Measurements from ENCODE around the gene DNAJB8.

Gene DNAJB8

DNA sequence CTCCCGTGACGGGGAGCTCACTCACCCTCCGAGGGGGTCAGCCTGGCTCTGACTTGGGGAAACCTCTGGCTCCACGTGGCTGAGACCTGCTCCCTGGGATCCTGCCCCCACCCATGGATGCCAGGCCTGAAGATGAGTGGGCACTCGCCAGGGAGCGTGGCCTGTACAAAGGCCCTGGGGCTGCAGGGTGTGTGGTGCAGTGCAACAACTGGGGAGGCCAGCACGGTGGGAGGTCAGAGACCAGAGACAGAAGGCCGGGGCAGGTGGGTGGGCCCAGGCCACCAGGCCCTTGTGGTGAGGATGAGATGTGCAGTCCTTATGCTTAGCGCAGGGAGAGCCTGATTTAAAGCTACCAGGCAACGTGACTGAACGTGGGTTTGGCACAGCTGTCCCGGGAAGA lies 5.0 kb downstream of the DNAJB8 start:
- TF ChIP-seq FOXK2 (IDR thresholded peaks at IDR 0.05) (no peak), FOXA1 (IDR thresholded peaks at IDR 0.05) (no peak), CTBP1 (IDR thresholded peaks at IDR 0.05; ENCODE audit: borderline replicate concordance) (no peak), FOXM1 (IDR thresholded peaks at IDR 0.05; ENCODE audit: borderline replicate concordance) (no peak), SP1 (IDR thresholded peaks at IDR 0.05) (no peak), ZNF384 (IDR thresholded peaks at IDR 0.05) (no peak), ARNT (IDR thresholded peaks at IDR 0.05) (no peak), LEF1 (IDR thresholded peaks at IDR 0.05; ENCODE audit: borderline replicate concordance) (no peak), SUZ12 (IDR thresholded peaks at IDR 0.05) (no peak), NFRKB (IDR thresholded peaks at IDR 0.05) (no peak), TARDBP (IDR thresholded peaks at IDR 0.05) (no peak)
- CTCF ChIA-PET = interaction anchor here (1.1 kb wide), 1 partner anchor 24 kb away, joined by 3 read pairs; no protein-coding TSS in a partner anchor
- POLR2A ChIA-PET = interaction anchor here (1.4 kb wide), 1 partner anchor 14 kb away, joined by 4 read pairs; no protein-coding TSS in a partner anchor
- no peak for DNase-seq (ENCODE audit: extremely low spot score)

DNA sequence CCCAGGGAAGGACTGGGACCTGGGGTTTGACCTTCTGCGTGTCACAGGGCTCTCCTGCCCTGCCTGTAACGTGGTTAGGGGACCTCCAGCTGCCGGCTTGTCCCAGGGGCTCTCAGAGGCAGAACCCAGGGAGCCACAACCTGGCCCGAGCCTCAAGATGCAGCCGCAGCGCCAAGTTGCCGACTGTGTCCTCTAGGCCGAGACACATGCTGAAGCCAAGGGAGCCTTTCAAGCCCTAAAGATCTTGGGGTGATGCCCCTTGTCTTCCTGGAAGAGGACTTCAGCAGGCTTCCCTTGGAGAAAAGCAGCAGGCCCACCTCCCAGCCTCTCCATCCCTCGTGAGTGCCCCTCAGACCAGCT lies 7.2 kb downstream of the DNAJB8 start:
- CTCF ChIA-PET = no interaction called here

DNA sequence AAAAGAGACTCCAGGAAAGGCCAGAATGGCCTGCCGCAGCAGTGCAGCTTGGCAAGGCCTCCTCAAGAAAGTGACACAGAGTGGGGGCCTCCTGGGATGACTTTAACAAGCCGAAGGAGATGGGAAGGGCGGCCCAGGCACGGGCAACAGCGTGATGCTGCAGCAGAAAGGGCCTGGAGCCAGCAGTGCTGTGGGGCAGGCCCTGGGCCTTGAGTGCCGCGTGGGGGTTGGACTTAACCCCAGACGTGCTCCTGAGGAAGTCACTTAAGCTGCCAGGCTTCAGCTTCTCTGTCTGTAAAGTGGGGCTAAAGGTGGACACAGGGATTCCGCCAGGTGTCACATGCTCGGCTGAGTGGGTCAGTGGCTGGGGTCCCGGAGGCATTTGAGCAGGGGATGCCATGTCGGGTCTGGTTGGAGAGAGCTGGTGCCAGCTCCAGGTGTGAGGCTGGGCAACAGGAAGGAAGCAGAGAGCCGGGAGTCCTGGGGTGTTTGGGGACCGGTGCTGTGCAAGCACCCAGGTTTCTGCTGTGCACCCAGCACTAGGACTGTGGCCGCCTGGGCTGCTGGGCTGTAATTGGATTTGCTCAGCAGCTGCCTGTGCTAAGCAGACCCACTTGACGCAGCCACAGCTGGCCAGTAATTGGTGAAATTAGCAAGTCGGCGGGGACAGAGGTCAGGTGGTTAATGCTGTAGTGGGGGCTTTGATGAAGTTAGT lies 7.8 kb downstream of the DNAJB8 start:
- CTCF ChIA-PET = no interaction called here
- no peak for TF ChIP-seq NFRKB (IDR thresholded peaks at IDR 0.05)
- TF ChIP-seq ARNT (IDR thresholded peaks at IDR 0.05) = no peak
- TF ChIP-seq L3MBTL2 (conservative IDR thresholded peaks at IDR 0.05) = no peak
- TF ChIP-seq FOXA1 (IDR thresholded peaks at IDR 0.05) = no peak
- TF ChIP-seq SP1 (IDR thresholded peaks at IDR 0.05) = no peak
- TF ChIP-seq BHLHE40 (IDR thresholded peaks at IDR 0.05; ENCODE audit: borderline replicate concordance) = no peak
- no peak for TF ChIP-seq SUZ12 (IDR thresholded peaks at IDR 0.05)
- no peak for TF ChIP-seq CTBP1 (IDR thresholded peaks at IDR 0.05; ENCODE audit: borderline replicate concordance)
- TF ChIP-seq HDGF (IDR thresholded peaks at IDR 0.05; ENCODE audit: borderline replicate concordance) = no peak
- TF ChIP-seq ZNF384 (IDR thresholded peaks at IDR 0.05) = no peak
- no peak for TF ChIP-seq LEF1 (IDR thresholded peaks at IDR 0.05; ENCODE audit: borderline replicate concordance)
- no peak for TF ChIP-seq ELF4 (IDR thresholded peaks at IDR 0.05)
- no peak for TF ChIP-seq TARDBP (IDR thresholded peaks at IDR 0.05)
- no peak for TF ChIP-seq FOXK2 (IDR thresholded peaks at IDR 0.05)
- TF ChIP-seq, protein P1, sequence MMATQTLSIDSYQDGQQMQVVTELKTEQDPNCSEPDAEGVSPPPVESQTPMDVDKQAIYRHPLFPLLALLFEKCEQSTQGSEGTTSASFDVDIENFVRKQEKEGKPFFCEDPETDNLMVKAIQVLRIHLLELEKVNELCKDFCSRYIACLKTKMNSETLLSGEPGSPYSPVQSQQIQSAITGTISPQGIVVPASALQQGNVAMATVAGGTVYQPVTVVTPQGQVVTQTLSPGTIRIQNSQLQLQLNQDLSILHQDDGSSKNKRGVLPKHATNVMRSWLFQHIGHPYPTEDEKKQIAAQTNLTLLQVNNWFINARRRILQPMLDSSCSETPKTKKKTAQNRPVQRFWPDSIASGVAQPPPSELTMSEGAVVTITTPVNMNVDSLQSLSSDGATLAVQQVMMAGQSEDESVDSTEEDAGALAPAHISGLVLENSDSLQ (IDR thresholded peaks at IDR 0.05) = no peak
- TF ChIP-seq FOXM1 (IDR thresholded peaks at IDR 0.05; ENCODE audit: borderline replicate concordance) = no peak
- POLR2A ChIA-PET = no interaction called here
- no peak for DNase-seq (ENCODE audit: extremely low spot score)

More for the DNA sequence above, 7.2 kb downstream of the DNAJB8 start:
- no peak for DNase-seq (ENCODE audit: extremely low spot score)
- TF ChIP-seq BHLHE40 (IDR thresholded peaks at IDR 0.05; ENCODE audit: borderline replicate concordance) = no peak
- no peak for TF ChIP-seq SUZ12 (IDR thresholded peaks at IDR 0.05)
- TF ChIP-seq FOXA1 (IDR thresholded peaks at IDR 0.05) = no peak
- TF ChIP-seq NFRKB (IDR thresholded peaks at IDR 0.05) = no peak
- no peak for TF ChIP-seq CTBP1 (IDR thresholded peaks at IDR 0.05; ENCODE audit: borderline replicate concordance)
- TF ChIP-seq L3MBTL2 (conservative IDR thresholded peaks at IDR 0.05) = no peak
- TF ChIP-seq LEF1 (IDR thresholded peaks at IDR 0.05; ENCODE audit: borderline replicate concordance) = no peak
- no peak for TF ChIP-seq ARNT (IDR thresholded peaks at IDR 0.05)
- TF ChIP-seq, protein P1 (IDR thresholded peaks at IDR 0.05) = no peak
- no peak for TF ChIP-seq FOXK2 (IDR thresholded peaks at IDR 0.05)
- no peak for TF ChIP-seq ELF4 (IDR thresholded peaks at IDR 0.05)
- TF ChIP-seq HDGF (IDR thresholded peaks at IDR 0.05; ENCODE audit: borderline replicate concordance) = no peak
- no peak for TF ChIP-seq TARDBP (IDR thresholded peaks at IDR 0.05)
- no peak for TF ChIP-seq SP1 (IDR thresholded peaks at IDR 0.05)
- no peak for TF ChIP-seq FOXM1 (IDR thresholded peaks at IDR 0.05; ENCODE audit: borderline replicate concordance)
- POLR2A ChIA-PET = no interaction called here

DNA sequence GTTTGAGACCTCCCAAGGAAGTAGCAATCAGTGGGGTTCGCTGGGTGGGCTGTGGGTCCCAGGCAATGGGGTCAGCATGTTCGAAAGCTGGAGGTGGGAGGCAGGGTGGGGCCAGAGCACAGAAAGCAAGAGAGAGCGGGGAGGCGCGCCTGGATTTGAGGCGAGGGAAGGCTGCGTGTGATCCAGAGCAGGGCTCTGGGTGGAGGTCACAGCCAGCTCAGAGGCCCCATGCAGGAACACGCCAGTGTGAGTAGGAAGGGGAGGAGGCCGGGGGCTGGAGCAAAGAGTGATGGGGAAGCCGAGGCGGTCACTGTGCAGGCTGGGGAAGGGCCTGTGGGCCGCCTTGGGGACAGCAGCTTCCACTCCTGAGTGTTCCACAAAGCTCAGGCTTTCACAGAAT lies 8.8 kb downstream of the DNAJB8 start:
- TF ChIP-seq HDGF (IDR thresholded peaks at IDR 0.05; ENCODE audit: borderline replicate concordance) = no peak
- TF ChIP-seq SP1 (IDR thresholded peaks at IDR 0.05) = no peak
- ChIA-PET POLR2A (no interaction called here), CTCF (interaction anchor here (0.9 kb wide), 1 partner anchor 33 kb away, joined by 3 read pairs; no protein-coding TSS in a partner anchor)
- DNase-seq (ENCODE audit: extremely low spot score) = no peak

DNA sequence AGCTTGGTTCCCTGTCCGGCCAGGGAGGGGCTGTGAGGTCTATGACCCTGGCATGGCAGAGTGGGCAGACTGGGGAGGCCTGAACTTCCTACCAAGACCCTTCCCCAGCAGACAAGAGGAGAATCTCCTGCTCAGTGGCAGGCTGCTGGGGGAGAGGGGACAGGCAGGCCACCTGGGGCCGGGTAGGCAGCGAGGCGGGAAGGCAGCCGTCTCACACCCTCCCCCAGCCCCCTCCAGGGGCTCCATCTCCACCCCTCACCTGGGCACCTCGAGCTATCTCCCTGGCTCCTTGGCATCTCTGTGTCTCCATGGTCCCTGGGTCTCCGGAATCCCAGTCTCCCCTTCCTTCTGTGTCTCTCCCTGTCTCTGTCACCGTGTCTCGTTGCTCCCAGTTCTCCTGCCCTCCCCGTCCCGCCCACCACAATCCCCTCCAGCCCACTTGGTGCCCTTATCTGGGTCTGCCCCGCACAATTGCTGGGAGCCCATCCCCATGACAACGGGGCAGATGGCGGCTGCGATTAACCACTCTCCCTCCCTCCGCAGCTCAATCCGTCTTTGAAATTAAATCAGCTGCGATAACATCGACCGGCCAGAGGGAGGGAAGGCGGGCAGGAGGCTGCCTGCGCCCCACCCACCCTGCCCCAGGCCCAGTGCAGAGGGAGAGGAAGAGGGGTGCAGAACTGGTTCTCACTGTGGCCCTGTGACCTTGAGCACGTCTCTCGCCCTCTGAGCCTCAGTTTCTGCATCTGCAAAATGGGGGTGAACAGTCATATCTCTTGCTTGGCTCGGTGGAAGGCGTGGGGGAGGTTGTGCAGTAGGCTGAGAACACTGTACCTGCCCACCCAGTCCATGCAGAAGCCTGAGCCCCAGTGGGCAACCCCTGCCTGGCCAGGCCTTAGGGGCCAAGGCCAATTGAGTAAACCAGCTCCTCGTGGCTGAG lies 9.6 kb downstream of the DNAJB8 start:
- CTCF ChIA-PET = no interaction called here

More for the DNA sequence above, 9.6 kb downstream of the DNAJB8 start:
- POLR2A ChIA-PET = no interaction called here
- no peak for DNase-seq (ENCODE audit: extremely low spot score)
- TF ChIP-seq ZNF384 (IDR thresholded peaks at IDR 0.05) = no peak
- no peak for TF ChIP-seq TARDBP (IDR thresholded peaks at IDR 0.05)
- TF ChIP-seq ARNT (IDR thresholded peaks at IDR 0.05) = no peak
- no peak for TF ChIP-seq BHLHE40 (IDR thresholded peaks at IDR 0.05; ENCODE audit: borderline replicate concordance)
- no peak for TF ChIP-seq SP1 (IDR thresholded peaks at IDR 0.05)
- TF ChIP-seq L3MBTL2 (conservative IDR thresholded peaks at IDR 0.05) = no peak
- TF ChIP-seq, protein P1 (IDR thresholded peaks at IDR 0.05) = no peak
- TF ChIP-seq HDGF (IDR thresholded peaks at IDR 0.05; ENCODE audit: borderline replicate concordance) = no peak
- no peak for TF ChIP-seq FOXK2 (IDR thresholded peaks at IDR 0.05)
- TF ChIP-seq NFRKB (IDR thresholded peaks at IDR 0.05) = no peak
